ENCODE results near the gene CCDC178.

Gene CCDC178

DNA sequence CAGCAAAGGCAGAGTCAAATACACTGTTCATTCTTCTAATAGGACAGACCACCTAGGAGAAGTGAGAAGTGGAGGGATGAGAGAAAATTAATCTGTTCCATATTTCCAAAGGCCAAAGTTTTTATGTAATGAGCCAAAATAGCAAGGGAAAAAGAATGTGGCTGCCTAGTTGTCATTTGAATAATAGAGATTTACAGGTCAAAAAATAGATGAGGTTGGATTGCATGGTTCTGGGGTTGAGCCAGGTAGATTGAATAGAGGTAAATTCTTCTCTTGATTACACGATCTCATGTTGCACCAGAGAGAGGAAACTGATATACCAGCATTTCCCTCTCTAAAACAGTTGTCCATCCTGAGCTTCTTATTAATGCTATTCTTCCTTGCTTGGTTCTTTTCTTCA, 325.8 kb downstream of the CCDC178 start:
- DNase-seq: no peak

DNA sequence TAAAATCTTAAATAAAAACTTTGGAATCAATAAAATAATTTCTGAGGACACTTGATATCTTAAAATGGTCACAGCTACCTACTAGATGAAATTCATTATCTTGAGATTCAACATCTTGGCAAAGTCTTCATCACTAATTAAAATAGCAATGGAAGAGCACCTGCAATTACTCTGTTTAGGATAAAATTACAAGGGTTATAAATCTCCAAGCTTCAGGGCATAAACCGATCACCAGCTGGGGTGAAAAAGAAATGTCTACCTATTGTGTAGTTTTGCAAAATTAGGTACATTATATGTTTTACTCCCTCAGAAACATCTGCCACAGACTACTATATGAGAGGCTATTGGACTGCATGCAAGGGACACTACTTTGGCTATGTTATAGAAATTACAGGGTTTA, 327.1 kb downstream of the CCDC178 start:
- no peak for DNase-seq

DNA sequence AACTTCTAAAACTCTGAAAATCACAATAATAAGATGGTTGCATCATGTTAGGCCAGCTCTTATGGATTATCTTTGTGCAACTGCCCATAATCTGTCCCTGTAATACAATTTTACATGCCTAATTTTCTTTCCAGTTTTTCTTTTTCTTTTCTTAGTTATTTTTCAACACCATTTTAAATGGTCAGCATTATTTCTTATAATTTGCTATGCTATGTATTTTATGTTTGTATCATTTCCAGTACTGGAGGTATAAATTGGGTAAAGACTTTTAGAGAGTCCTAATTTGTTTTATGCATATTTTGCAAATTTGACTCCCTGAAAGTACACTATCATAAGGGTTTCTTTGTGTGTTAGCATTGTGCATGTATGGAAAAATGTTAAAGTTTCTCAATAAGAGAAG, 333.0 kb downstream of the CCDC178 start:
- no peak for DNase-seq

DNA sequence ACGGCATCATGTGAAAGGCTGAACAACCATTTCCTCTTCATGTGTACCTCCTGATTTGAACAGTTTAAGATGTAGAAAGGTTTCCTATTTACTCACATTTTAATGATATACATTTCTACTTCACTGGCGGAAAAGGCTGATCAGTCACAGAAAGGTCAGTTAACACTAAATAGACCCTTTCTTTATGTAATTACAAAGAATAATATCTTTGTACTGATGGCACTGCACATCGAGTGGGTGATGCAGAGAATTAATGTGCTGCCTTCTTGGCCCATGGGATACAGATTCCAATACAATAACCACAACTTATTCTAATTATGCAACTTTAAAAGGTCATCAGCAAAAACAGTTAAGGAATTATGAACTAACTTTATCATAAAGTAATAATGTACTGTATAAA, 339.2 kb downstream of the CCDC178 start:
- no peak for DNase-seq

DNA sequence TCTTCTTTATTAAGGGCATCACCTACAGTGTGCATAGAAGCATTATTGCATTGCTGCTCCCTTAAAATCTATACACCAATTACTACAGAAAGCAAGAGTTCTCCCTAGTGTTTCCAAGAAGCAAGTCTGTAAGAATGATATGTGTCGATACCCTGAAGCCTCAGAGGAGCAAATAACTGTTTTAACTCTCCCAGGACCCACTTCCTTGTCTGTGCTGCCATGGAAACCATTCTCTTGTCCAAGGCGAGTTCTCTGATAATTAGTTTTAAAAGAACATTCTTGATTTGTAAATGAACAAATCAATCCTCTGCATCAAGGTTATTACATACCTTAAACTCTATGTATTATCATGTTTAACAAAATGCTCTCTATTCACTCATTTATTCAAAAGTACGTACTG, 340.9 kb downstream of the CCDC178 start:
- DNase-seq: no peak

DNA sequence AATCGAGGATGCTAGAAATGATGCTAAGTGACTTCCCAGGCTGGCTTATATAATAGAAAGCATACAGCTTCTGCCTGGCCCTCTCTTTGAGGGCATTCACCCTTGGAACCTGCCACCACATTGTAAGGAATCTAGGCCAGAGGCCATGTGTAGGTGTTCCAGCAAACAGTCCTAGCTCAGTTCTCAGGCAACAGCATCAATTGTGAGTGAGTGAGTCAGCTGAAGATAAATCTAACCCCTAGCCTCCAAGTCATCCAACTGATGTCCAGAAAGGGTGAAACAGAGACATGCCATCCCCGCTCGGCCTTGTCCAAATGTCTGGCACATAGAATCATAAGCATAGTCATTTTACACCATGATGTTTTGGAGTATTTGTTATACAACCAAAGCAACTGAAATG, 343.4 kb downstream of the CCDC178 start:
- DNase-seq: no peak

DNA sequence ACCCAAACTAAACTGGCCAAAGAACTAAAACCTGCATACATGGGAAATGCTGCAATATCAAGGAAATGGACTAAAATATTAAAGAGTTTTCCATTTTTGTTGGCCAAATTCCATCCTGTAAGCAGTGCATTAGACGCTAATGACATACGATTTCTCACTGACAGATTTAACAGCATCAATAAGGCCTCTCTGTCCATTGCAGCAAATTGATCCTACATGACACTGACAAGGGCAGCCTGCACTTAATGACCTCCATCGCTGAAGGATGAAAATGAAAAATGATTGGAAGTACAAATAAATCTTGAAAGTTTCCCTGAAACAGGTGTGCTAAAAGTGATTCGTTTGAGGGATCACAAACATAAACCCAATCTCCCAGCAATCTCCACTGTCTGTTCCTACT, 350.1 kb downstream of the CCDC178 start:
- no peak for DNase-seq

DNA sequence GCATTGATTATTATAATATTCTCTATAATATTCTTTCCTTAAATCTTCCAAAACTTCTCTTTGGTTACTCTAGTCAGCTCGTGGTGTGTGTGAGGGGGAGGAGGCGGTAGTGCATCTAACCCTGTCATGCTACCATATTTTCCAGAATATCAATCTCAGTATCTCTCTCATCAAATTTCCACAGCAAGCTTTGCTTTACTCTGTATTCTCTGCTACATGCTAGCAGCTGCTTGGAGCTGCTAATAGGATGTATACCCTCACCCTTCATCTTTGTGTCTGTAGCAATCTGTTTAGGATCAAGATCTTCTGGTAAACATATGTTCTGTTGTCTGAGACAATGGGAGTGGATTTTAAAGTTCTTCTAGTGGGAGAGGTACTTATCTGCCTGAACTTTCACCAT, 363.9 kb downstream of the CCDC178 start:
- DNase-seq: peak; percentile 97

DNA sequence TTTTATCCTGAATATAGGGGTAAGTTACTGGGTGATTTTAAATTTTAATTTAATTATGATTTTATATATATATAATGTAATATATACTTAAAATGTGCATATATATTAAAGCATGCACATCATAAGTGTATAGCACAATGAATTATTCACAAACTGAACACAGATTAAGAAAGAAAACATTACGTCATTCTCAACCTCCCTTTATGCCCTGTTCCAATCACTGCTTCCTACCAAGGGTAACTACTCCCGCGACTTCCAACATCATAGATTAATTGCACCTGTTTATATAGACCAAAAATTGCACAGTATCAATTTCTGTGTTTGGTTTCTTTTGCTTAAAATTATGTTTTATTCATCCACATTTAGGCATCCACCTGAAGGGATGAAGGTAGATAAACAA, 366.4 kb downstream of the CCDC178 start:
- DNase-seq: no peak

DNA sequence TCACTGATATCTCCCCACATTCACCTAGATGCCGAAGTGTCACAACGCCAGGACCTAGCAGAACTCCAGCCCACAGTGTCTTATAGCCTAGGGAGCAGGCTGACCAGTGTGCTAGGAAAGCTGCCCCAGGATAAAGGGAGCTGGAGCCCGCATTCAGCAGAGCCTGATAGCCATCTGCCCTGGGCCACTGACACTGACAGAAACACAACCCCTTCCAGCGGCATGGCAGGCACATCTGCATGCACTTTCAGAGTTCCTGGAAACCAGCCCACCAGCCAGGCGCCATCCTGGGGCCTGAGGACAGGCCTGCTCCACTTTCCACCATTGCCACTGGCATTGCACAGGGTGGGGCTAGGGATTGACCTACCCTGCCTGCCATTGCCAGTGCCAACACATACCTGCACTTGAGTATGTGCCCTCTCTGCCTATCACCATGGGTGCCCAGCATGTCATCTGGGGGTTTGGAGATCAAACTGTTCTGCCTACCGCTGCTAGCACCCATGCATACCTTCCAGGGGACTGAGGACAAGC, 377.6 kb downstream of the CCDC178 start:
- no peak for DNase-seq

DNA sequence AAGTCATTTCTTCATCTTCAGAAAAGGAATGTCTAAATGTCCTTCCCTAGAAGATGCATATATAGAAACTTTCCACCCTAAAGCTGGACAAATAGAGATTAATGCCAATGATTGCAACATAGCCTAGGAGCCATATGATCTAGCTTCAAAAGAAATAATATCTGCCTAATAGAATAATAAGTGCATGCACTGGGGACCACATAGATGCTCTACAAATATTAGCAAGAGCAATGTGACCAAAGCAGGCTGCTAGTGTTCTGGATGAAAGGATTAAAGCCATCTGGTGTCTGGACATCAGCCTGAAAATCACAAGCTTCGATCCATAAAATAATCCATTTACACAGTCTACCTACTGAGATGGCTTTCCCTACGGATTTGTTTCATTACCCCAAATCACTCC, 387.6 kb downstream of the CCDC178 start:
- peak; percentile 96 for DNase-seq

DNA sequence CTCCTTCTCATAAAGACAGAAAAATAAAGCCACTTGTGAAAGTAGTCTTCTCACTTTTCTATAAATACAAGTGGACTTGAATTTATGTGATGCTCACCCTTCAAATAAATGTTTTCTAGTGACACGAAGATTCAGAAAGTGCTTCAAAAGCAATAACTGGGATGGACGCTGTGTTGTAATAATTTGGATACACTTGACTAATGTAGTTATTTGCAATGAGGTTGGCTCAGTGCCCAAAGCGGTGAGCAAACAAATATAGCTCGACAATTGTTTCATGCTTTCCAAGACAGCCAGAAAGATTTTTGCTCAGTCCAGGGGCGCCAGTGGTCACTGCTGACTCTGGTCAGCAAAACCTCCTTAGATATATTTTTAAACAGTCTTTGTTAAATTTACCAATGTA, 389.1 kb downstream of the CCDC178 start:
- DNase-seq: peak; percentile 78

DNA sequence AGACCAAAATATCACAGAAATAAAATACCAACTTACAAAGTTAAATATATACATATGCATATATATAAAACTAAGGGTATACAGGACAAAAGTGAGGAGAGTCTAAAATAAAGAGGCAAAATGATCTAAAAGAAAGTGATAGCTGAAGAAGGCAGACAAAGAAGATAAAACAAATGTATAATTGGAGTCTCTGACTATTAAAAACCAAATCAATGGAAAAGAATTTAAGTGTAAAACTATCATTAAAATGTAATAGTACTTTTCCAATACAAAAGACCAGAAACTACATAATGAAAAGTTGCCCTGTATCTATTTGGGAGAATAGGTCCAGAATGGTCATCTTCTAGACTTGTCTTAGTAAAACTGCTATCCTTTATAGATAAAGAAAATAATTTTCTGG, 400.3 kb downstream of the CCDC178 start:
- DNase-seq: no peak

DNA sequence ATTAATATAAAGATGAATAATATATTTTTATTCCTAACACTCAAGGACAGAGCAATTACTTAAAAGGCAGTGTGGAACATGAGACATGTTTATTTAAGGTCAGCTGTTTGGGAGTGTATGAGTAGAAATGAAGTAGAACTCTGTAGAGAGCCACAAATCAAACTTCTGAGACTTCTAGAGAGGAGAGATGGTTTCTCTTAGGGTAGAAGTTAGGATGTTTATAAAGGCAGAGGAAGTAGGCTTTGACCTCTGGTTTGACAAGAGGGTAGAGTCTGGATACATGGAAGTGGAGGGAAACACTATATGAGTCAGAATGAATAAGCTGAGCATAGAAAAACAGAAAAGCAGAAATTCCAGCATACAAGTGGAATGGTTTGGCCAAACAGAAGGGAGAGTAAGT, 405.6 kb downstream of the CCDC178 start:
- no peak for DNase-seq

DNA sequence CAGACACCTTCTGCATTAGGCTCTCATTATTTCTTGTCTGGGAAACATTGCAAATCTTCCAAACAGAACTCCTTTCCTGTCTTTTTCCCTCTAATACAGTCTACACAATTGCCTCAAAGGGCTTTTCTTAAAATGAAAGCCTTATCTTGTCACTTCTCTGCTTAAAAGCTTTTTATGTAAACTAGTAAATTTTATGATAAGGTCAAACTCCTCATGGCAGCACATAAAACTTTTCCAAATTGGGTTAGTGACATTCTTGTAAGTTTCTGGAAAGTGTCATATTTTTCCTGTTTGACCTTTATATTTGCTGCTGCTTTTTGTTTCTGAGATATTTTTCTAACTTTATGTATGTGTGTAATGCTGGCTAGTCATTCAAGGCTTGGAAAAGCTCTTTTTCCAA, 406.3 kb downstream of the CCDC178 start:
- no peak for DNase-seq

DNA sequence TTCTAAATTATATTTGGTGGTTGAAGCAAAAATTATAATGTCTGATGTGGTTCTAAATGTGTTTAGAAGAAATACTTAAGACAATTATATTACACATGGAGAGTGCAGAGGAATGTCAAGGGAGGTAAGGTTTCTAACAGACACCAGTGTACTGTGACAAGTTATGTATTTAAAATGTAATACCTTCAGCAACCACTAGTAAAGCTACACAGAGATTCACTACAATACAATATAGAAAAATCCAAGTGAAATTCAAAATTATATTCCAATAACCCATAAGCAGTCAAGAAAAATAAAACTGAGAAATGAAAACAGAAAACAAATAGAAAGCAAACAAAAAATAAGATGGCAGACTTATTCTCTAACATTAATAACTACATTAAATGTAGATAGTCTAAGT, 418.2 kb downstream of the CCDC178 start:
- no peak for DNase-seq

DNA sequence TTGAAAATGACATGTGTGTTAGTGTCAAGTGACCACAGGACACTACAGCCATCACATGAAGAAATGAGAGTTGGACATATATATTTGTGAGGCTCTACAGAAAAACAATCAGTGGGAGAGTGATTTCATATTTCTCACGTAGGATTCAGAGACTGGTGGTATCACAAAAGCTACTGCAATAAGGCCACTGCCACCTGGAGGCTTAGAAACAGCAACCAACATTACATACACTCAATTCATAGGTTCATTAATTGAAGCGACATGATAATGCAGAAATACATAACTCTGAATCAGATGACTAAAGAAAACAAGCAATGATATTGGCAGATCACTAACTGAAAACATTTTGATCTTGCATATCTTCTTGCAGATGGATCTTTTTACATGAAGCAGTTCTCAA, 419.6 kb downstream of the CCDC178 start:
- no peak for DNase-seq

DNA sequence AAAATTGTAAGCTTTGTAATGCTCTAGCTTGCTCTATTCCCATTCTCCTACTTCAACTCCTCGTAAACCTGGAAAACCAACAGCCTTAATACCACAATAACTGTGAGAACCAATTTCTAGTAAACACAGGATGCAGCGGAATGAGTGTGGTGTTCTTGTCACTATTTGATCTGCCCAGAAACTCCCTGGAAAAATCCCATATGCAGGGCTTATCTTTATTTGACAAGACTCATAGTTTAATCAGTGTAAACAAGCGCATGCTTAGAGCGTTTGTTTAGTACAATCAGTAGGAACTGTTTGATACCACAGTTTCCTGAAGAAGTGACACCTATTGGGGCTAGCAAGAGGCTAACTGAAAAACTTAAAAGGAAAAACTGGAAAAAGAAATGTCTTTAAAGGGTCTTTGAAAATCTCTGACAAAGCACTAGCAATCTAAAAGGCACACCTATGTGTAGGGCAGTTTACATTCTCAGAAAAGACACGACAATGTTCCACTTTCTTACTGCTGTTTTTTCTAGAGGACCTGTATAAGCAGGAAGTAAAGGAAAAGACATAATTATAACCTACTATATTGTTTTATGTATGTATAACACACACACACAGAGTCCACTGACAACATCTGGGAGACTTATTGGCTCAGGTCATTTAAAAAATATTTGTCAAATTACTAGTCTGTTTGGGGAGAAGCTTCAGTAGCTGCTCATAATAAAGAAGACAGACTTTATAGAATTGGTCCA, 426.3 kb downstream of the CCDC178 start:
- no peak for DNase-seq

DNA sequence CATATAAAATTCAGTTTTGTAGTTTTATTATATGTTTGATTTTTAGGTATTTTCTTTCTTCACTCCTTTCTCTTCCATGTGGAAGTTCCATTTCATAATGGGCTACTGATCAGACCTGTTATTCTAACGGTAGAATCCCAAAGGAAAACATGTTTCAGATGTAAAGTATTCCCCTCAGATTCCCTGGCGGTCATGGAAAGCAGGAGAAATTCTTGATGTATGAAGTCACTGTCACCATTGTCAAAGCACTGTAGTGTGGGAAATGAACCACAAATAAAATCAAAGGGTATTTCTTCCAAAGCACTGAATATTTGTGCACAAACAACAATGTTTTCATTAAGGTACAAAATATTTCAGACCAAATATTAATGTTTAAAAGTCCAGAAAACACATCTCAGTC, 430.4 kb downstream of the CCDC178 start:
- no peak for DNase-seq

DNA sequence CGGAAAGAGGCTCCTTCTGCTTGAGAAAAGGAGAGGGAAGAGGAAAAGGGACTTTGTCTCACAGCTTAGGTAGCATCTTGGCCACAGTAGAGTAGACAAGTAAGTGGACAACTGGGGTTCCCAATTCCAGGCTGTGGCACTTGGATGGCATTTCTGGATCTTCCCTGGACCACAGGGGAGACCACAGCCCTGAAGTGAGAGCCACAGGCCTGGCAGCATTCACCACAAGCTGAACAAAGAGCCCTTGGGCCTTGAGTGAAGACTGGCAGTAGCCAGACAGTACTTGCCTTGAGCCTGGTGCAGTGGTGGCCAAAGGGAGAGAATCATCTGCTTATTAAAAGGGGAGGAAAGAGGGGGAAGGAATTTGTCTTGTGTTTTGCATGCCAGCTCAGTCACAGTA, 441.6 kb downstream of the CCDC178 start:
- DNase-seq: no peak

DNA sequence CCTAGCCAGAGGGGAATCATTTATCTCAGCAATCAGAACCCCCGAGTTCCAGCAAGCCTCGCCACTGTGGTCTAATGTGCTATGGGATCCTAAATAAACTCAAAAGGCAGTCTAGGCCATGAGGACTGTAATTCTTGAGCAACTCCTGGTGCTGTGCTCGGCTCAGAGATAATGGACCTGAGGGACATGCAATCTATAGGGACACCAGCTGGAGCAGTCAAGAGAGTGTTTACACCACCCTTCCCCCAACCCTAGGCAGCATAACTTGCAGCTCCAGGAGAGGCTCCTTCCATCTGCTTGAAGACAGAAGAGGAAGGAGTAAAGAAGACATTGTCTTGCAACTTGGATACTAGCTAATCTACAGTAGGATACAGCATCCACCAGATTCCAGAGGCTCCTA, 442.2 kb downstream of the CCDC178 start:
- peak; percentile 23 for DNase-seq

DNA sequence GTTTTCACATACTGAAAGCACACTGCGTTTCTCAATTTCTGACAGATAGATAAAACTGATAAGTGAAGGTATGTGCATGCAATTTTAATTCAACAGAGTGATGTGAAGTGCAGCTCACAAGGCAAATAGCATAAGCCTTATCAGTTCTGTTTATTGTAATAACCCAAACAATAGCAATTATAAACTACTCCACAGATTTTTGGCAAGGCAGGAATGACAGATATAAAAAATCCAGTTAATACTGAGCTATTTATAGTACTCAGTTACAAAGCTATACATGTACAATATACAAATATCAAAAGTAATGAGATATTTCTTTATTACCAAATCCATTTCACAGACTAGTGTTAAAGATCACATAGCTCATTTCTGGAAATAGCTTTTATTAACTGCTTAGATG, 456.8 kb downstream of the CCDC178 start:
- DNase-seq: no peak

DNA sequence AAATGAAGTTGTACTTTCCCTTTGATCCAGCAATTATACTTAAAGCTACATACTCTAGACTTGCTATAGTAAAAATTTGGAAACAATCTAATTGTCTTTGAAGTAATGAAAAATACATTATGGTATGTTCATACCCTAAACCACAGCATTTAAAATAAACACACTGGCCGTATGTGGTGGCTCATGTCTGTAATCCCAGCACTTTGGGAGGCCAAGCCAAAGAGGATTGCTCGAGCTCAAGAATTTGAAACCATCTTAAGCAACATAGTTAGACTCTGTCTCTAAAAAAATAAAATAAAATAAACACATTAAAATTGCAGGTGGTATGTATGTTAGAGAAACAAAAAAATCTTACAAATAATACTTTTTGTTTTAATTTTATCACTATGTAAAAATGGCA, 459.6 kb downstream of the CCDC178 start:
- DNase-seq: peak; percentile 57

DNA sequence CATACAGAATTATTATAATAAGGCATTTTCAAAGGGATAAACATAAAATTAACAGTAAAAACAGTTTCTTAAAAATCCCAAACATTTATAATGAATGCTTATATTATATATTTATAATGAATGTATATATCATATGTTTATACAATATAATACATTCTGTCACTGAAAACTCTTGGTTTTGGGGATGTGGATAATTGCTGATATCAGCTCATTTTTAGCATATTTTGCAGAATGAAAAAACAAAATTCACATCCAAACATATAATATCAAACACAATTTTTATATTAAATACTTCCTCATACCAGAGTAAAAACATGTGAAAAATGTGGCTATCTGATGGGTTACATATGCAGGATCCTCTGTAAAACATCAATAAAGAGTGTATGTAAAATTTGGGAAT, 465.0 kb downstream of the CCDC178 start:
- DNase-seq: no peak

DNA sequence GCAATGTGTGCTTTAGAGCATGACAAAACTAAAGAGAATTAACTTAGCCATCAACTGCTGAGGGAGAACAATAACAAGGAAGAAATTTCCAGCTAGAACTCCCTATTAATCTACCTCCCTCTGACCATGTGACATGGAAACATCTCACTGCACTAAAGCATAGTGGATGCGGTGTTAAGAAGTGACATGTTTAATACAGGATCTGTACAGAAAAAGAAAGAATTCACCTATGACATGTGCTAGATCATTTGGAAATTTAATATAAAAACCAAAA, 465.4 kb downstream of the CCDC178 start:
- no peak for DNase-seq

Measured in NCI-H82 (cell line).